ENCODE results near the gene MED8. TPM values are rescaled to one million over a fixed set of nuclear protein-coding genes. Genes with fewer than 3 reads are reported as not detected.

MED8 gene
- total and polyA plus RNA-seq, 2 of the 4 experiments (the other 2 are of a cell fraction) = 61.1 to 120 TPM

- no peak overlapping the region for H2BK15ac ChIP-seq (ENCODE audit: low read depth, low read length)
- no peaks in the 10 kb centered on the region for H4K20me1 ChIP-seq (ENCODE audit: insufficient read depth, low read length)
- ChIA-PET CTCF (no interaction called here), POLR2A (ENCODE audit: unreplicated experiment) (no interaction called here)
- 0 out of 2 replicates have a peak, but pooled peaks cover 6% of the 10 kb centered on the region for H3K9me1 ChIP-seq (ENCODE audit: insufficient read depth, low read length)
- no peak overlapping the region for H3K4me2 ChIP-seq (ENCODE audit: low read depth, low read length)
- no peak for DNase-seq
- no peak overlapping the region for H4K91ac ChIP-seq (ENCODE audit: insufficient read depth, low read depth, low read length)
- H3K4me3 ChIP-seq (ENCODE audit: insufficient read depth, low read depth, low read length) = no peak overlapping the region
- no peaks in the 10 kb centered on the region; a peak in 1 of 4 replicates for H3K79me1 ChIP-seq (ENCODE audit: low read depth in 1 of 2, low read length in 2 of 2)
- H3K36me3 ChIP-seq (ENCODE audit: control insufficient read depth, insufficient read depth, low read length) = peaks cover 78% of the 10 kb centered on the region
- no peak overlapping the region for H2BK5ac ChIP-seq (ENCODE audit: low read depth, low read length, poor library complexity, severe bottlenecking)
- H3K56ac ChIP-seq (ENCODE audit: extremely low read depth, insufficient read depth, low read length) = no peak overlapping the region
- H4K5ac ChIP-seq (ENCODE audit: low read depth, low read length) = no peak overlapping the region
- no peak overlapping the region for H3K23ac ChIP-seq (ENCODE audit: low read depth, low read length)
- no peak overlapping the region for H3K4ac ChIP-seq (ENCODE audit: low read depth, low read length)
- no peak overlapping the region for H2BK120ac ChIP-seq (ENCODE audit: low read depth, low read length)
- H3K27ac ChIP-seq (ENCODE audit: insufficient read depth, low read length) = no peak overlapping the region
- H2AK9ac ChIP-seq (replicated peaks; ENCODE audit: low read depth, low read length, poor library complexity) = no peak overlapping the region
- no peak for TF ChIP-seq BHLHE40 (IDR thresholded peaks at IDR 0.05; ENCODE audit: low read depth, low read length)
- TF ChIP-seq SMC3 (IDR thresholded peaks at IDR 0.05; ENCODE audit: low read depth, low read length) = no peak
- TF ChIP-seq CTCF (conservative IDR thresholded peaks at IDR 0.05; ENCODE audit: low read depth, low read length) = no peak
- no peak for TF ChIP-seq FOS (IDR thresholded peaks at IDR 0.05; ENCODE audit: low read depth, low read length)
- TF ChIP-seq CHD1 (IDR thresholded peaks at IDR 0.05; ENCODE audit: low read depth, low read length) = no peak
- no peak for TF ChIP-seq ELK1 (IDR thresholded peaks at IDR 0.05; ENCODE audit: borderline replicate concordance, low read depth, low read length)
- TF ChIP-seq CEBPB (IDR thresholded peaks at IDR 0.05; ENCODE audit: low read depth, low read length) = no peak
- no peak for TF ChIP-seq MXI1 (IDR thresholded peaks at IDR 0.05; ENCODE audit: borderline replicate concordance, low read depth, low read length)
- TF ChIP-seq NFE2L2 (IDR thresholded peaks at IDR 0.05; ENCODE audit: low read depth, low read length) = no peak
- TF ChIP-seq RAD21 (IDR thresholded peaks at IDR 0.05; ENCODE audit: low read length) = no peak
- TF ChIP-seq RCOR1 (IDR thresholded peaks at IDR 0.05; ENCODE audit: insufficient replicate concordance, low read length) = no peak
- TF ChIP-seq POLR2A (IDR thresholded peaks at IDR 0.05; ENCODE audit: low read depth, low read length) = no peak
- no peak for TF ChIP-seq MAFK (IDR thresholded peaks at IDR 0.05; ENCODE audit: low read depth, low read length)
- no peak for TF ChIP-seq RFX5 (IDR thresholded peaks at IDR 0.05; ENCODE audit: low read depth, low read length)
- TF ChIP-seq MAZ (IDR thresholded peaks at IDR 0.05; ENCODE audit: borderline replicate concordance, low read depth, low read length) = no peak
- TF ChIP-seq USF2 (IDR thresholded peaks at IDR 0.05; ENCODE audit: low read depth, low read length) = no peak
- H3K14ac ChIP-seq (replicated peaks; ENCODE audit: low read depth, low read length) = no peak overlapping the region
- peaks cover 2% of the 10 kb centered on the region; the same call in 1 of the 2 replicates for H3K4me1 ChIP-seq (ENCODE audit: control insufficient read depth, insufficient read depth, low read length)
- H4K8ac ChIP-seq (ENCODE audit: low read depth in 2 of 2, low read length in 2 of 2) = no peak overlapping the region
- no peak overlapping the region for H2BK20ac ChIP-seq (ENCODE audit: low read depth, low read length)
- H3K9me3 ChIP-seq (ENCODE audit: control insufficient read depth, insufficient read depth, low read length) = no peaks in the 10 kb centered on the region
- intact Hi-C loops (cut with micrococcal nuclease) = no loop called here
- BruUV-seq (replicated peaks) = no TSS peak
- in situ Hi-C loops (cut with MboI; ENCODE audit: low sequenced_read_pairs) = no loop called here
- 100% methylated on average over 1 of the region's 9 CpGs; no CpG with 5 or more reads in 1 of the 2 experiments for WGBS, 2 experiments (ENCODE audit: extremely low coverage in 2 of 2, insufficient read length in 1 of 2)
- no peak overlapping the region for H2AK5ac ChIP-seq (ENCODE audit: low read depth, low read length)
- H3K27me3 ChIP-seq (ENCODE audit: control insufficient read depth, insufficient read depth, low read length) = no peaks in the 10 kb centered on the region
- dilution Hi-C loops (cut with HindIII; ENCODE audit: low sequenced_read_pairs, unreplicated experiment) = no loop called here
- H3K9ac ChIP-seq (ENCODE audit: low read depth, low read length) = no peak overlapping the region
- ATAC-seq (ENCODE audit: low read depth) = no peak
- H2AFZ ChIP-seq (replicated peaks; ENCODE audit: low read length, poor library complexity) = no peak overlapping the region
- H3K18ac ChIP-seq (ENCODE audit: low read depth, low read length) = no peak overlapping the region
Measured at GRCh38 chr1:43431676-43432075, 42.1 kb upstream of the MED8 start.

Data from IMR-90 (cell line).